HG03378 (cell line): Measurements from ENCODE around the gene RNF166.
A peak's percentile ranks its signal among the peaks of the same experiment; 100 is the strongest.
"Not testable (repeated sequence)": the region's sequence is repeated elsewhere in the genome, so short reads cannot be mapped to it uniquely, and the experiment has no call there.

Experiments
- ATAC-seq: cut with Tn5 transposase; IDR thresholded peaks from one replicate; pipeline ENCODE4 v1.9.1; 2021; ENCODE audit warnings: mild to moderate bottlenecking, moderate library complexity; ENCODE audit not compliant: unreplicated experiment

Gene RNF166

DNA sequence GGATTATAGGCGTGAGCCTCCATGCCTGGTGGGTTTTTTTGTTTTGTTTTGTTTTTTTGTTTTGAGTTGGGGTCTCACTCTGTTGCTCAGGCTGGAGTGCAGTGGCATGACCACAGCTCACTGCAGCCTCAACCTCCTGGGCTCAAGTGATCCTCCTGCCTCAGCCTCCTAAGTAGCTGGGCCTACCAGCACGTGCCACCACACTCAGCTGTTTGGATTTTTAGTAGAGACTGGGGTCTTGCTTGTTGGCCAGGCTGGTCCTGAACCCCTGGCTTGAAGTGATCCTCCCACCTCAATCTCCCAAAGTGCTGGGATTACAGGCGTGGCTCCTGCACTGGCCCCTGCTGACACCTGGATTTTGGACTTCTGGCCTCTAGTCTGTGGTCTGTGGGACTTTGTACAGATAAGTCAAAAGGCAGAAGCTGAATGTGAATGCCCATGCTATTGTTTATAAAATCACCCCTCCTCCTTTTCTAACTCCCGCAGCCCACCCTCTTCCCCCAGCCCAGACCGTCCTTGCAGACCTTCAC lies 25.6 kb downstream of the RNF166 start:
- ATAC-seq: no peak

DNA sequence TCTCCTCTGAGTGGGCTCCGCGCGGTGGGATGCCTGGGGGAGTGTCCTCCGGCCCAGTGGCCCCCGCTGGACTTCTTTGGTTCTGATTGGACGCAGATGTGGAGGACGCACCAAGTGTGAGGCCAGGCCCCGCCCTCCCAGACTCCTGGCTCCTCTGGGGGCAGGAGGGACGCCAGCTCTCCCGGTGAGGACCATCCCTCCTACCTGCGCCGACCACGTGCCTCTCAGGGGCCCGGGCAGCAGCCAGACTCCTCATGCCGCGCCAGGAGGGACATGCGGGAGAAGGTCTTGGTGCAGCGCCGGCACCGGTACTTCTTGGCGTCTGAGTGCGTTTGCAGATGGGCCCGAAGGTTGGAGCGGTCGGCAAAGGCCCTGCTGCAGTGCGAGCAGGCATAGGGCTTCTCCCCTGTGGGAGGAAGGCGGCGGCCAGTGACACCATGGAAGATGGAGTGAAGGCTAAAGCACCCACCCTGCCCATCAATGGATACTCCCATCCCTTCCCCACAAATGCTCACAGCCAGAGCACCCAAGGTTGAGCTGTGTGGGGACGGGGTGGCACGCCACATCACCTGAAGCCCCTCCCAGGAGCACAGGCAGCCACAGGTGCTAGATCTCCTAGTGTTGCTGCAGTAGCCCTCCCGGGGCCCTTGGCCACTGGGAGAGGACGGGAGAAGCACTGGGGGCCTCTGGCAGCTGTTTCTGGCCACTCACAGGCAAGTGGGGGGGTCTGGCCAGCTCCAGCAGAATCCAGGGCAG lies 27.8 kb downstream of the RNF166 start:
- no peak for ATAC-seq

DNA sequence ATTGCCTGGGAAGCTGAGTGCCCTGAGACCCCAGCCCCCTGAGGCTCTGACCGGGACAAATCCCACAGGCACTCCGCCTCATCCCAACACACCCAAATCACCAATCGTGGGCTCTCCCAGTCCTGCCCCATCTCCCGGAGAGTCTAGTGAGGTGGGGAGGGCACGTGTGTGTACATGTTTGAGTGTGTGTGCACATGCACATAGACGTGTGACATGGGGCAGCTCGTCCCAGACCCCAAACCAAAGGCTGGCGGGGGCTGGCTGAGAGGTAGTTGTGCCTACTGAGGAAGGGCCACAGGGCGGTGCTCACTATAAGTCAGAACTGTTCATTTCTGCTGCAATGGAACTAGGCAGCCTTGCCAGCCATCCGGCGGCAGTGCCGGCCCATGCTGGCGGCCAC lies 28.5 kb downstream of the RNF166 start:
- ATAC-seq: no peak

DNA sequence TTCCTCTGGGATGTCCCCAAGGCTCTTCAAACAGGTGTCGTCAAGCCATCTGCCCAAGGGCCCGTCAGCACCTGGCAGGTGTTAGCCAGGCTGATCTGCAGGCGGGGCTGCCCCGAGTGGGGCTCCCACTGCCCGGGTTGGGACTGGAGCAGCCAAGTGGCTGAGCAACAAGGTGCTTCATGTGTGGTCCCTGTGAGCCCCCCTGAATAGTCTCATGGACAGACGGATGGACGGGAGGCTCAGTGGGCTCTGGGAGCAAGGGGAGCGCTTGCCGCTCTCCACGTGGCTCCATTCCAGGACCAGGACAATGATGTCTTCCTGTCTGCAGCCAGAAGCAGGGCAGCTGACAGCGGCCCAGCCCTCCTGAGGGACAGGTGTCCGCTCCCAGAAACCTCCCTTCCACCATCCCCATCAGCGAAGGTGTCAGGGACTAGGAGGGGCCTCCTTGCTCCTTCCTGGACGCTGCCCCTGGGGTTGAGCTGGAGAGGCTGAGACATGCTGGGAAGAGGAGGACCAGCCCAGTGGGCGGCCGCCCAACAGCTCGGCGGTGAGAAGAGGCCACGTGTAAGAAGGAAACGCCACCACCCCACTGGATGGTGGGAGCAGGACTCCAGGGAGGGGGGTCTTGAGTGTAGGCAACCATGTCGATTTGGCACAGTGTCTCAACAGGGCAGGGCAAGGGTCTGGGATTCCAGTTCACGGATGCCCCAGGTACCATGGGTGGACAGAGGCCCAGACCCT lies 29.5 kb downstream of the RNF166 start:
- ATAC-seq: no peak

DNA sequence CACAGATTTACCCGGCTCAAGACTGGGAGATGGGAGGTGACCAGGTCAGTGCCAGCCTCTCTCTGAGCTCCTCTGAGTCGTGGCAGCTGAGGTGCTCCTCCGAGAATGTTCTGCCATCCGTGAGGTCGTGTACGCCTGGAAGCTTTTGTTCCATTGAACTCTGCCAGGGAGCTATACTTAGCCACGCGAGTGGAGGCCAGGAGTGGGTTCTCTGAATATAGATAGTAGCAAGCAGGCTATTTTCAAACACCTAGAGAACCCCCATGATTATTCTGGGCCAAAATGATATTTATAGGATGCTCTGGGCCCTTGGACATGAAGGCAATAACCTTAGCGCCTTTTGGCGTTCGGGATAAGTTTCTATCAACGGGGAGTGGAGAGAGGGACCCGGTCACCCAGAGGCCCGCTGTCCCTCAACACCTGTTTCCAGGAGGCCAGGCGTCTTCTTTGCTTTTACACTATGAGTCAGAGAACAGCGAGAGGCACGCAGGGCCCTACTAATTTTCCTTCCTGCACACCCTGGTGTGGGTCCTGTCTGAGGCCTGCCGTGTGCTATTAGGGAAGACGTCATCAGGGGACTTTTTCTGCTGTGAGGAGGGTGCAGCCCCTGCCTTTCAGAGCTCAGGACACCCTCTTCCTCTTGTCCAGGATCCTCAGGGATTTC lies 32.4 kb downstream of the RNF166 start:
- no peak for ATAC-seq

DNA sequence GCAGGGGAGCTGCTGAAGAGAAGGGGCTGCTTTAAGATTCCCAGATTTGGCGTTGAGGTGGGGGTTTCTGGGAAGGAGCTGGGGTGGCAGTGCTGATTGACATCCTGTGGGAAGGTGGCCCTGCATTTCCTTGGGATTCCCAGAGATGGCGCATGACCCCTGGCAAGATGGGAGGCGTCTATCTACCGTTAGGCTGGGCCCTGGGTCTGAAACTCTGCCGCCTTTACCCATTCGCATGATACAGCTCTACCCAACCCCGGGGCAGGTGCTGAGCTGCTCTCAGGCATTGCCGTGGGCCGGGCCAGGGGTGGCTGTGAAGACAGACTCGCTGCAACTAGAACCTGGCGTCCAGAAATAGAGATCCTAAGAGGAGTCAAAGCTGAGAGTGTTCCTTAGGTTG lies 33.4 kb downstream of the RNF166 start:
- ATAC-seq: no peak

DNA sequence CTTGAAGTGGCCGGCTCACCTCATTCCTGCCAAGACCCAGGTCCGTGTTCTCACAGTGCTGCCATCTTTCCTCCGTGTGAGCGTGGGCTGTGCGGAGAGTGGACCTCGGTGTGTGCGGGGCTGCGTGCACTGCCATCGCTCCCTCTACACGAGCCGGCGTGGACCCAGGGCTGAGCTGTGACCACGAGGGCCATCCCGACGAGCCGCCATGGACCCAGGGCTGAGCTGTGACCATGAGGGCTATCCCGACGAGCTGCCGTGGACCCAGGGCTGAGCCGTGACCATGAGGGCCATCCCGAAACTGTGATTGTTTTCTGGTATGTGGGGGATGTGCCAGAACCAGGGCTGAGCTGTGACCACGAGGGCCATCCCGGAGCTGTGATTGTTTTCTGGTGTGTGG lies 34.4 kb downstream of the RNF166 start:
- no peak for ATAC-seq

DNA sequence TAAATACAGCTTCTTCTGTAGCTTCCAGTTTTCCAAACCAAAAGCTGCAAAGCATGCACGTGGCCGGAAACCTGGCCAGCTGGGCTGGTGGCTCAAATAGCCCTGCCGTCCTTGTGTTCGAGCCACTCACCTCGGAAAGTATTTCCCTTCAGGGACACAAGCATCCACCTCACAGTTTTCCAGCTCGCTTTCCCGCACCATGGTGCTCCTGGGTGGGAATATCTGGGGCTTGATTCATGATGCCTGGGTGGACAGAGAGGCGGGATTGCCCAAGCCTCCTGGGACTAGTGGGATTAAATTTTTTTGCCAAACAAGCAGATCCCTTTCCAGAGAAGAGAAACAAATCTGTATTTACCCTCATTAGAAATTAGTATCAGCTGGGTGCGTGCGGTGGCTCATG lies 36.2 kb downstream of the RNF166 start:
- no peak for ATAC-seq

DNA sequence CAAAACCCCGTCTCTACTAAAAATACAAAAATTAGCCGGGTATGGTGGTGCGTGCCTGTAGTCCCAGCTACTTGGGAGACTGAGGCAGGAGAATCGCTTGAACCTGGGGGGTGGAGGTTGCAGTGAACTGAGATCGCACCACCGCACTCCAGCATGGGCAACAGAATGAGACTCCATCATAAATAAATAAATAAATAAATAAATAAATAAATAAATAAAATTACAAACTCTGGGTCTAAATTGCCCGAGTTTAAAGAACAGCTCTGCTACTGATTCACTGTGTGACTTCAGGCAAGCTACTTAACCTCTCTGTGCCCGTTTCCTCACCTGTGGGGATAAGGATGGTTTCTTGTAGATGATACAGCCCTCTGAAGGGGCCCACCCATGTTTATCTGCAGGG lies 36.7 kb downstream of the RNF166 start:
- ATAC-seq: not testable (repeated sequence)

DNA sequence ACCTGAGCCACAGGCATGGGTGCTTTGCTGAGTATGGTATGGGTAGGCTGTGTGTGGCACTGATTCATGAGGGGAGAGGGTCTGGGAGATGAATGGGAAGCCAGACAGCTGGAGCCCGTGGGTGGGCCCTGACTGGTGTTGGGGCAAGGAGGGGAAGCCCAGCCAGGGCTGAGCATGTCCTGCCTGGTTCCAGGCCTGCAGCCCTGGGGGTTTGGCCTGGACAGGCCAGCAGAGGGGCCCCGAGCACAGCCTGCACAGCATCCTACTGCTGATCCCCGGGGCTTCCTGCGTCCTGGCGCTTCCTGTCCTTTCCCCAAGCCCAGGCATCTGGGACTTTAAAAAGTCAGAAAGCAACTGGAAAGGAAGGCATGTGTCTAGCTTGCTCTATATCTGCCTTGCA lies 38.7 kb downstream of the RNF166 start:
- no peak for ATAC-seq

DNA sequence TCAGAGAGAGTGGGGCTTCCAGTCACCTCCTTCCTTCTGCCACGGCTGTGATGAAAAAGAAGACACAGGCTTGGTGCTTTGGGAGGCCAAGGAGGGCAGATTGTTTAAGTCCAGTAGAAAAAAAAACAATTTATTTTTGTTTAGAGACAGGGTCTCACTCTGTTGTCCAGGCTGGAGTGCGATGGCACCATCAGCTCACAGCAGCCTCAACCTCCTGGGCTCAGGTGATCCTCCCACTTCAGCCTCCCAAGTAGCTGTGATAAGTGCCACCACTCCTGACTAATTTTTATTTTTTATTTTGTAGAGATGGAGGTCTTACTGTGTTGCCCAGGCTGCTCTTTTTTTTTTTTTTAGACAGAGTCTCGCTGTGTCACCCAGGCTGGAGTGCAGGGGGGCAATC lies 40.6 kb downstream of the RNF166 start:
- no peak for ATAC-seq

DNA sequence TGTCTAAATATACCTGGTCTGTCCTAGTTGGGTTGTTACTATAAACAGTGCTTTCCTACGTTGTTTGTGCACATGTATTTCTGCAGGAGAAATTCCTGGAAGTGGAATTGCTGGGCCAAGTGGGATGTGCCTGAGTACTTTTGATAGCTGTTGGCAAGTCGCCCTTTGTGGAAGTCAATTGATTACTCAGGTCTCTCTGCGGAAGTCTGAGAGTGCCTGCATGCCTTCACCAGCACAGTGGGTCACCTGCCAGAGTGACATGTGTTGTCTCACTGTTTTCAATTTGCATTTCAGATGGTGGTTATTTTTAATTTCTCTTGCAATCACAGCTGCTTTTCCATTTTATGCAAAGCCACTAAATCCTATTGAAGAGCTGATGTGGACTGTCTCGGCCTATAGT lies 41.1 kb downstream of the RNF166 start:
- ATAC-seq: no peak

DNA sequence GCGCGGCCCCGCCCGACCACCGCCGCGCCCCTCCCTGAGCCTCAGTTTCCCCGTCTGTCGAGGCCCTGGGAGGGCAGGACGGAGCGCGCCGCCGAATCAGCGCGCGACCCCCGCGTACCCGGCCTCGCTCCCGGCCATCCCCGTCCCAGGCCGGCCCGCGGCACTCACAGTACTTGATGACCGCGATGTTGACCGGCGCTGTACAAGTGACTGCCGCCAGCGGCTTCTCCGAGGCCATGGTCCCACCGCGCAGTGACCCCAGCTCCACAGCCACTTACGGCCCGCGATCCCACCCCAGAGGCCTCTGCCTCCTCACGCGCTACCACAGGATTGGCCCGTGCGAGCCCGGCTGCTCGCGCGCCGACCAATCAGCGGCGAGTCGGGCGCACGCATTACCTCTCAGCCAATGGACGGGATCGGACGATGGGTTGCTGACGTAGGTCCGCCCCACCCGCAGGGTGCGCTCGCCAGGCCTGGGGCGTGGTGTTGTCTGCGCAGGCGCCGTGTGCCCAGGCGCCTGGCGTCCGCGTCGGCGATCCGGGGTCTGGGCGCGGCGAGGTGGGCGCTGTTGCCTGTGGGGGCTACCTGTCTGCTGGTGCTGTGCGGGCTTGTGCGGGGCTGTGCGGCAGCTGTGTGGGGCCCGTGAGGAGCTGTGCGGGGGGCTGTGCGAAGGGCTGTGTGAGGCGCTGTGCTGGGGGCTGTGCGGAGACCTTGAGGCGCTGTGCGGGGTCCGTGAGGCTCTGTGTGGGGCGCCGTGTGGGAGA lies 43.2 kb downstream of the RNF166 start, which contains the start of gene MVD:
Gene MVD, minus strand, starts transcription at position 249 of the 764 bp plus-strand sequence. Its CDS starts 11 bp downstream, at position 238.
- ATAC-seq: peak; percentile 89

DNA sequence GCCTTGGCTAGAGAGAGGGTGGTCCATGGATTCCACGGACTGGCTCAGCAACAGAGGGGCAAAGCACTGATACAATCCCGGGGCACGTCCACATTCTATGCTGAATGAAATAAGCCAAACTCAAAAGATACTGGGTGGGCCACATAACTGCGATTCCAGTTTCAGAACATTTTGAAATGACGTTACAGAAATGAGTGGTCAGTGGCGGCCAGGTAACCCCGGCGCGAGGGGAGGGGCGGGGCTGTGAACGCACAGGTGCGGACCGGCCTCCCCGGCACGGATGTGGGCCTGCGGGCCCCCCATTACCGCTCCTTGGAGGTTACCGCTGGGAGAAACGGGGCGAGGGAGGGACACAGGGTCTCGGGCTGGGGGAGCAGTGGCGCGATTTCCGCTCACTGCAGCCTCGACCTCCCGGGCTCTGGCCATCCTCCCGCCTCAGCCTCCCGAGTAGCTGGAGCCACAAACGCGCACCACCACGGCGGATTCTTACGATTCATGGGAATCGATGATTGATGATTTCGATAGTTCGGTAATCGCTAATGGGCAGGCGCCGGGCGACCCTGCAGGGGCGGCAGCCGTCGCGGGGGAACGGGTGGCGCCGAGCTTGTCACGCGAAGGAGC lies 43.9 kb downstream of the RNF166 start:
- no peak for ATAC-seq

DNA sequence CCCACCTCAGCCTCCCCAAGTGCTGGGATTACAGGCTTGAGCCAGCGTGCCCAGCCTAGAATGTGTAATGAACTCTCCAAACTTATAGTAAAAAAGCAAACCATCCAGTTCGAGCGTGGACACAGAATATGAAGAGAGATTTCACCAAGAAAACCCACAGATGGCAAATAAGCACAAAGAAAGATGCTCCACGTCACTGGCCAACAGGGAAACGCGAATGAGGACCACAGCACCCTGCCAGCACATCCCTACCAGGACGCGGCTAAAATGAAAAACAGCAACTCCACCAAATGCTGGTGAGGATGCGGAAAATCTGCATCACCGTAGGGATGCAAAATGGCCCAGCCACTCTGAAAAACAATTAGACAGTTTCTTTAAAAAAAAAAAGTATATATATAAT lies 44.7 kb downstream of the RNF166 start:
- no peak for ATAC-seq

DNA sequence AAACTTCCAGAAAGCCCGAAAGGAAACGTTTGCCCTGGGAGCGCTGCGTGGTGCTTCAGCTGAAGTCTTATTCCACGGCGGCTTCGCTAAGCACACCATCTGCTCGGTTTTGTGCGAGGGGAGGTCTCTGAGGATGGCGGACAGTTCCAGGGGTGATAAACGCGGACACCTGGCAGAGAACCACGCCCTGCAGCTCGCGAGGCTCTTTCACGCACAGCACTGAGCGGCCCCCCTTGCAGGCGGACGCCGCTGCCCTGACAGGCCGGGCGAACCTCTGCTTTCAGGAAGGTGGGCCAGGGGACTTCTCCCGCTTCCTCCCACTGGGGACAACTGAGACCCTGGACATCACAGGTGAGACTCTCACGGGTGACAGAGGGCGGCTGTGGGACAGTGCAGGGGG lies 47.0 kb downstream of the RNF166 start:
- ATAC-seq: no peak

DNA sequence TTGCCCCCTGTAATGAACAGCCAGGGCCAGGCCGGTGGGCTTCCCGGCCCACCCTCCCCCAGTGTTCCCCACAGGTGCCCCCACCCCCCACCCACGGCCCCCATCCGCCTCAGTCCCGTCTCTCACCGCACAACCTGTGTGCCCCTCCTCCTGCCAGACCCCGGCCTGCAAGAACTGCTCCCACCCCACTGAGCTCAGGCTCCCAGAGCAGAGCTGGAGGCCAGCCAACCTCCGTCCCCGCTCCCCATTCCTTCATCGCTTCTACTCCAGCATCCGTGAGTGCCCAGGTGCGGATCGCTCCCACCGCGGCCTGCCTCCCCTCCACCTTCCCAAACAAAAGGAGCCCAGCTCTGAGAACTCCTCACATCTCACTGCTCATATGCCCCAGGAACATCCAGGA lies 47.5 kb downstream of the RNF166 start:
- no peak for ATAC-seq

DNA sequence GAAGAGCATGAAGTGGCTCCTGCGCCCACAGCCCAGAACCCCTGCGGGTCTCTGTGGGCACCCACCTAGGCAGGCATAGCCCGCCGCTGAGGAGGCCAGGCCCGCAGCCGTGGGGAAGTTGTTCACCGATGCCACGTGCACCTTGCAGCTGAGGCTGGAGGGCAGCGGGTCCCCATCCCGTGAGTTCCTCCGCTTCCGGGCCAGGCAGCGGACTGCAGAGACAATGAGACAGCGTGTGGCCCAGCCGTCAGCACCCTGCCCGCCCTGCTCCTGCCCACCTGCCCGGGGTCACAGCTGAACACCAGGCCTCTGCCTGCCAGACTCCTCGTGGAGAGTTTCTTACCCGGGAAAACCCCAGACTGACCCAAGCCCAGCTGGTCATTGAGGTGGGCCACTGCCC lies 48.8 kb downstream of the RNF166 start:
- ATAC-seq: no peak

DNA sequence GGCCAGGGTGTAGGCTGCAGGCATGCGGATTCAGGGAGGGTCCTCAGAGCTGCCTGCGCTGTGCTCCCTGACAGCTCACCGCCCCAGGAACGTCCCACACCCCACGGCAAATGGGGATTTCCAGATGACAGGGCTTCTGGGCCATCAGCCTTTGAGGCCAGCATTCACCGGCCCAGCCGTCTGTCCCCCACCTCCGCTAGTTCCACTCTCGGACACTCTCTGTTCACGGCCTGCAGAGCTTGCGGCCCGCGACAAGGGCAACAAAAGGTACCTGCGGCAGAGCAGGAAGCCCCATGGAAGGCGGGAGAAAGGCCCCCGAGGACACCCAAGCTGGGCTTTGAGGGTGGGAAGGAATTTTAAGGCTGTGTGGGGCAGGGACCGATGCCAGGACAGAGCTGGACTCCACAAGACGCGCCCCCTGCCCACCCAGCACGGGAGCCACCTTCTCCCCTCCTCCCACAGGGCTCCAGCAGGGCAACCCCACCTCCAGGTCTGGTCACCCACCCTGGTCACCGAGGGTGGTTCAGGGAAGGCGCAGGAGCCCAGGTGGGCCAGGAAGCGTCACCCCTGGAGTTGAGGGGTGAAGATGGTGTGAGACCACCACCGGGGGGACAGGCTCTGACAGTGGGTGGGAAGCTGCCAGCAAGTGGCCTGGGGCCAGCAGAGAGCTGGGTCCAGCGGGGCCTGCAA lies 49.8 kb downstream of the RNF166 start:
- no peak for ATAC-seq

DNA sequence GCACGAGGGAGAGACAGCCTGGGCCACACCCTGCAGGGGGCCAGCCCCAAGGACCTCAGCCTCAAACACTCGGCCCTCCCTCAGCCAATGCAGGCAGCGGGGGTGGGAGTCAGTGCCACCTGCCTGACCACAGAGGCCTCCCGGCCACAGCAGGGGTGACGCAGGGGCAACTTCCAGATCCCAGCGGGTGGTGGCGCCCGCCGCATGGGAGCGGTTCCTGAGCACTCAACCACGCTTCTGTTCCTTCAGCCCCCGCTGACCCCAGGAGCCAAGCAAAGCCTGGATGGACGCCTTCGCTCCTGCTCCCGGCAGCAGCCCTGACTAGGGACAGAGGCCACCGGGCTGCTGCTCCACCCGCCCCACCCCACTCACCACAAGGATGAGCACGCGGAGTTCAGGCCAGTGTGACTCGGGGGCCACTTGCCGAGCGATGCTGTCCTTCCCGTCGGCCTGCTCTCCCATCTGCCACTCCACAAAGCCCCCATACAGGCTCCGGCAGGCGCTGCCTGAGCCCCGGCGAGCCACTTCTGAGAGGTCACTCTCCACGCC lies 50.4 kb downstream of the RNF166 start:
- ATAC-seq: no peak
